Stimulated activated naive CD4-positive, alpha-beta T cell treated with Interleukin-2 at 50 U/mL for 16 hours (primary cell): ENCODE data around the gene TNS3.
"Not testable (repeated sequence)": the region's sequence is repeated elsewhere in the genome, so short reads cannot be mapped to it uniquely, and the experiment has no call there.

Source experiments
- DNase-seq: peaks from one replicate; lab custom pipeline; 2025; lab: John Stamatoyannopoulos, UW

The TNS3 gene

GRCh38 chr7:47581804-47582763, at the start of gene TNS3:
TSS of gene TNS3 (minus strand) at chr7:47582111. CDS start at chr7:47439636, 142,475 bp downstream.
- no peak for DNase-seq

GRCh38 chr7:47631711-47632110, 49.8 kb upstream of the TNS3 start:
- no peak for DNase-seq

- DNase-seq: no peak
These were observed 45.8 kb upstream of the TNS3 start for GRCh38 chr7:47627580-47628283.

- DNase-seq: no peak
These were observed 44.2 kb upstream of the TNS3 start for GRCh38 chr7:47625861-47626715.

GRCh38 chr7:47624689-47625088, 42.8 kb upstream of the TNS3 start:
- no peak for DNase-seq

GRCh38 chr7:47622946-47623640, 41.2 kb upstream of the TNS3 start:
- no peak for DNase-seq

GRCh38 chr7:47622586-47622945, 40.7 kb upstream of the TNS3 start:
- no peak for DNase-seq

- no peak for DNase-seq
These were observed 40.2 kb upstream of the TNS3 start for GRCh38 chr7:47621979-47622561.

- no peak for DNase-seq
These were observed 39.4 kb upstream of the TNS3 start for GRCh38 chr7:47621347-47621746.

- DNase-seq: no peak
These were observed 37.9 kb upstream of the TNS3 start for GRCh38 chr7:47619806-47620205.

GRCh38 chr7:47617131-47617530, 35.2 kb upstream of the TNS3 start:
- no peak for DNase-seq

- DNase-seq: no peak
These were observed 32.5 kb upstream of the TNS3 start for GRCh38 chr7:47614450-47614849.

- DNase-seq: no peak
These were observed 29.2 kb upstream of the TNS3 start for GRCh38 chr7:47611045-47611511.

GRCh38 chr7:47610506-47611044, 28.7 kb upstream of the TNS3 start:
- no peak for DNase-seq

GRCh38 chr7:47609803-47610452, 28.0 kb upstream of the TNS3 start:
- no peak for DNase-seq

GRCh38 chr7:47606593-47607046, 24.7 kb upstream of the TNS3 start:
- not testable (repeated sequence) for DNase-seq

GRCh38 chr7:47605816-47606575, 24.1 kb upstream of the TNS3 start:
- DNase-seq: no peak

- DNase-seq: no peak
These were observed 22.6 kb upstream of the TNS3 start for GRCh38 chr7:47604496-47604890.

- DNase-seq: not testable (repeated sequence)
These were observed 21.8 kb upstream of the TNS3 start for GRCh38 chr7:47603514-47604255.
